ENCODE data around the gene PSMC5. TPM values are rescaled to one million over a fixed set of nuclear protein-coding genes. Genes with fewer than 3 reads are reported as not detected.

PSMC5 gene
- total RNA-seq, 4 donors from 2014 or later, result 91.0 to 119 (median 103) TPM

DNA sequence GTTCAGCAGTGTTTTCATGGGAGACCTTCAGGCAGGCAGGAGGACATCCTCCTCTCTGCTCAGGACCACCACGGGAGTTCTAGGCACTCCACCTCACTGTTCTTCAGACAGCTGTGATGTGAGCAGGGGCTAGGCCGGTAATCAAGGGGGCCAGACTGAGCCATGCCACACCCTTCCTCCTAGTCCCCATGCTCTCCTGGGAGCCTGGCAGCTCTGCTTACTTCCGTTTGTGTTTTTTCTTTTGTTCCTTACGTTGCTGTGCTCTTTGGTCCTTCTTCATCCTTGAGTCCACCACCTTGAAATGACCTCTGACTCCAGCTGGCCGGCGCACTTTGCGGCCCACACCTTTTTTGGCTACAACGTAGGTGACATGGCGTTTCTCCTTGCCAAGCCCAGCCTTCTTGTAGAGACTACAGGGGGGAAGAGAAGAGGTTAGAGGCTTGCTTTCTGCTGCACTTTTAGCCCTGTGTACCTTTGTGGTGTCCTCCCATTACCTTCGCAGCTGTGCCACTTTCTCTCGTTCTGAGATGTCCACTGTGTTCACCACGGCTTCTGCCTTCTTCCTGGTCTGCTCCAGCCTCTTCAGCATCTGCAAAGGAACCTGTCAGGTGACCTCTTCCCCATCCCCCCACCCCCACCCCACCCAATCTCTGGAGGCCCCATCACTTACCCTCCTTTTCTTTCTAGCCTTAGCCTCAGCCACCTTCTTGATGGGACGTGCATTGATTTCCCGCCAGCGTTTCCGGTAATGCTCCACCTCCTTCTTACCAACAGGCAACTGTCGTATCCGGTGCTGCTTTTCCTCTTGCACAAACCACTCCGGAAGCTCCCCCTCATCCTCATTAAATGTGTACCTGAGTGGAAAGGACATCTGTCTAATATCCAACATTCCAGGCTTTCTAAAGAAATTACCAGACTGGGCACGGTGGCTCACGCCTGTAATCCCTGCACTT lies 7.4 kb upstream of the PSMC5 start:
- ATAC-seq (ENCODE audit: low FRiP score) (no peak), DNase-seq (ENCODE audit: low spot score) (no peak)
- TF ChIP-seq, protein P1, sequence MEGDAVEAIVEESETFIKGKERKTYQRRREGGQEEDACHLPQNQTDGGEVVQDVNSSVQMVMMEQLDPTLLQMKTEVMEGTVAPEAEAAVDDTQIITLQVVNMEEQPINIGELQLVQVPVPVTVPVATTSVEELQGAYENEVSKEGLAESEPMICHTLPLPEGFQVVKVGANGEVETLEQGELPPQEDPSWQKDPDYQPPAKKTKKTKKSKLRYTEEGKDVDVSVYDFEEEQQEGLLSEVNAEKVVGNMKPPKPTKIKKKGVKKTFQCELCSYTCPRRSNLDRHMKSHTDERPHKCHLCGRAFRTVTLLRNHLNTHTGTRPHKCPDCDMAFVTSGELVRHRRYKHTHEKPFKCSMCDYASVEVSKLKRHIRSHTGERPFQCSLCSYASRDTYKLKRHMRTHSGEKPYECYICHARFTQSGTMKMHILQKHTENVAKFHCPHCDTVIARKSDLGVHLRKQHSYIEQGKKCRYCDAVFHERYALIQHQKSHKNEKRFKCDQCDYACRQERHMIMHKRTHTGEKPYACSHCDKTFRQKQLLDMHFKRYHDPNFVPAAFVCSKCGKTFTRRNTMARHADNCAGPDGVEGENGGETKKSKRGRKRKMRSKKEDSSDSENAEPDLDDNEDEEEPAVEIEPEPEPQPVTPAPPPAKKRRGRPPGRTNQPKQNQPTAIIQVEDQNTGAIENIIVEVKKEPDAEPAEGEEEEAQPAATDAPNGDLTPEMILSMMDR (IDR thresholded peaks at IDR 0.05), result no peak

GRCh38 chr17:63820963-63821561 lies 6.2 kb upstream of the PSMC5 start:
- DNase-seq (ENCODE audit: low spot score) (no peak), ATAC-seq (ENCODE audit: low FRiP score) (no peak)
- TF ChIP-seq, protein P1 (IDR thresholded peaks at IDR 0.05), result no peak

DNA sequence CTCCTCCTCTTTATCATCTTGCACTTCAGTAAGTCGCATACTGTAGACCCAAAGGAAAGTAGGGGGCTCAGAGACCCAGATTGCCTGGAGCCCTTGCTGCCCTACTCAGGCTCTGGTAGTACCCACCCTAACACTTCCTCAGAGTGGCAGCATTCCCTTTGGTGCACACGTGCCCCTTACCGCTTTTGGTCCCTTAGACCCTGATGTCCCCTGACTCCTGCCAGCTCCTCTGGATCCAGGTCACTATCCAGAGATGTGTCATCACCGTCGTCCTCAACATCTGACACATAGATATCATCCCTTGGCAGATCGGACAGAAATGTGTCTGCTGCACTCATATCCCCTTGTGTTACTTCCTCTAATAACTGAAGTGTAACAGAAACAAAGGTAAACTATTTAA lies 5.4 kb upstream of the PSMC5 start:
- ATAC-seq (ENCODE audit: low FRiP score) (no peak), DNase-seq (ENCODE audit: low spot score) (no peak)
- TF ChIP-seq, protein P1 (IDR thresholded peaks at IDR 0.05), result no peak

- TF ChIP-seq, protein P1 (IDR thresholded peaks at IDR 0.05), result no peak
- DNase-seq (ENCODE audit: low spot score) (no peak), ATAC-seq (ENCODE audit: low FRiP score) (no peak)
These were observed 4.7 kb upstream of the PSMC5 start for GRCh38 chr17:63822537-63822936.

GRCh38 chr17:63823659-63824331 lies 3.4 kb upstream of the PSMC5 start:
- TF ChIP-seq, protein P1 (IDR thresholded peaks at IDR 0.05), result no peak
- DNase-seq (ENCODE audit: low spot score), result no peak
- ATAC-seq (ENCODE audit: low FRiP score), result no peak

GRCh38 chr17:63824362-63824761 lies 2.9 kb upstream of the PSMC5 start:
- no peak for DNase-seq (ENCODE audit: low spot score)
- ATAC-seq (ENCODE audit: low FRiP score), result no peak
- TF ChIP-seq, protein P1 (IDR thresholded peaks at IDR 0.05), result no peak
